Measurements from ENCODE around the gene S100PBP.
A peak's percentile ranks its signal among the peaks of the same experiment; 100 is the strongest.
"Not testable (repeated sequence)": the region's sequence is repeated elsewhere in the genome, so short reads cannot be mapped to it uniquely, and the experiment has no call there.

The S100PBP gene

GRCh38 chr1:32786856-32787255 is 30.6 kb upstream of the S100PBP start:
- DNase-seq = no peak

GRCh38 chr1:32789356-32789755 is 28.1 kb upstream of the S100PBP start:
- not testable (repeated sequence) for DNase-seq

- no peak for DNase-seq
Measured at GRCh38 chr1:32791881-32792280, 25.6 kb upstream of the S100PBP start.

- DNase-seq = not testable (repeated sequence)
Measured at GRCh38 chr1:32795763-32796162, 21.7 kb upstream of the S100PBP start.

- DNase-seq = no peak
Measured at GRCh38 chr1:32797456-32797855, 20.0 kb upstream of the S100PBP start.

GRCh38 chr1:32798191-32798590 is 19.3 kb upstream of the S100PBP start:
- DNase-seq = no peak

- no peak for DNase-seq
Measured at GRCh38 chr1:32798679-32799416, 18.6 kb upstream of the S100PBP start.

- peak; percentile 19 for DNase-seq
Measured at GRCh38 chr1:32801096-32801715, 16.2 kb upstream of the S100PBP start.

GRCh38 chr1:32804460-32804859 is 13.0 kb upstream of the S100PBP start:
- DNase-seq = not testable (repeated sequence)

GRCh38 chr1:32806290-32806689 is 11.2 kb upstream of the S100PBP start:
- DNase-seq = no peak

- DNase-seq = no peak
Measured at GRCh38 chr1:32806910-32807523, 10.4 kb upstream of the S100PBP start.

- DNase-seq = no peak
Measured at GRCh38 chr1:32808580-32808979, 8.9 kb upstream of the S100PBP start.

GRCh38 chr1:32810358-32810757 is 7.1 kb upstream of the S100PBP start:
- DNase-seq = no peak

GRCh38 chr1:32811265-32811664 is 6.2 kb upstream of the S100PBP start:
- DNase-seq = no peak

- DNase-seq = no peak
Measured at GRCh38 chr1:32811917-32812316, 5.5 kb upstream of the S100PBP start.

GRCh38 chr1:32813941-32814739 is 3.3 kb upstream of the S100PBP start:
- DNase-seq = no peak

GRCh38 chr1:32816676-32817158 is 736 bp upstream of the S100PBP start:
- no peak for DNase-seq

GRCh38 chr1:32817815-32818786 is 648 bp downstream of the S100PBP start:
- DNase-seq = peak; percentile 34

GRCh38 chr1:32818804-32819541 is 1.5 kb downstream of the S100PBP start:
- no peak for DNase-seq

- DNase-seq = no peak
Measured at GRCh38 chr1:32825181-32825580, 7.7 kb downstream of the S100PBP start.

GRCh38 chr1:32828341-32828740 is 10.9 kb downstream of the S100PBP start:
- no peak for DNase-seq

Data from stimulated activated CD4-positive, alpha-beta T cell treated with anti-CD3 and anti-CD28 coated beads, Interleukin-4, amount 100 ng/mL, for 1 hour (primary cell).